ENCODE results near the gene C16orf86. TPM values are rescaled to one million over a fixed set of nuclear protein-coding genes. Genes with fewer than 3 reads are reported as not detected.

C16orf86 gene
- total RNA-seq, 1 experiment from 2014 or later = 0.65 TPM

GRCh38 chr16:67713647-67714273 lies 47.1 kb downstream of the C16orf86 start:
- H3K9me3 Mint-ChIP-seq (ENCODE audit: unreplicated experiment) = no peaks in the 10 kb centered on the region
- BruUV-seq (replicated peaks) = no TSS peak
- no peak overlapping the region for H3K27ac Mint-ChIP-seq (ENCODE audit: low read depth, unreplicated experiment)
- no peaks in the 10 kb centered on the region for H3K27me3 Mint-ChIP-seq (ENCODE audit: insufficient read depth, unreplicated experiment)
- POLR2A ChIA-PET = no interaction called here
- peaks cover 27% of the 10 kb centered on the region for H3K4me1 Mint-ChIP-seq (ENCODE audit: insufficient read depth, unreplicated experiment)
- H3K36me3 Mint-ChIP-seq (ENCODE audit: insufficient read depth, unreplicated experiment) = no peaks in the 10 kb centered on the region
- H3K4me3 Mint-ChIP-seq (ENCODE audit: unreplicated experiment) = no peak overlapping the region
- CTCF ChIA-PET = no interaction called here
- intact Hi-C loops (cut with micrococcal nuclease) = no loop called here
- TF ChIP-seq CTCF (IDR thresholded peaks at IDR 0.05; ENCODE audit: unreplicated experiment) = no peak
- DNase-seq (ENCODE audit: unreplicated experiment) = no peak

GRCh38 chr16:67714522-67714921 lies 47.9 kb downstream of the C16orf86 start:
- DNase-seq (ENCODE audit: unreplicated experiment) = no peak
- BruUV-seq (replicated peaks) = no TSS peak
- TF ChIP-seq CTCF (IDR thresholded peaks at IDR 0.05; ENCODE audit: unreplicated experiment) = no peak
- Mint-ChIP-seq H3K4me1 (ENCODE audit: insufficient read depth, unreplicated experiment) (peaks cover 28% of the 10 kb centered on the region), H3K27ac (ENCODE audit: low read depth, unreplicated experiment) (no peak overlapping the region), H3K9me3 (ENCODE audit: unreplicated experiment) (no peaks in the 10 kb centered on the region), H3K36me3 (ENCODE audit: insufficient read depth, unreplicated experiment) (no peaks in the 10 kb centered on the region), H3K27me3 (ENCODE audit: insufficient read depth, unreplicated experiment) (no peaks in the 10 kb centered on the region), H3K4me3 (ENCODE audit: unreplicated experiment) (no peak overlapping the region)
- POLR2A ChIA-PET = no interaction called here
- CTCF ChIA-PET = interaction anchor here (0.6 to 1.9 kb wide), 3 partner anchors 42 to 100 kb away, joined by 4 read pairs; no protein-coding TSS in a partner anchor
- intact Hi-C loops (cut with micrococcal nuclease) = no loop called here

GRCh38 chr16:67716097-67716496 lies 49.5 kb downstream of the C16orf86 start:
- Mint-ChIP-seq H3K27me3 (ENCODE audit: insufficient read depth, unreplicated experiment) (no peaks in the 10 kb centered on the region), H3K4me1 (ENCODE audit: insufficient read depth, unreplicated experiment) (peaks cover 36% of the 10 kb centered on the region), H3K36me3 (ENCODE audit: insufficient read depth, unreplicated experiment) (no peaks in the 10 kb centered on the region), H3K4me3 (ENCODE audit: unreplicated experiment) (no peak overlapping the region), H3K9me3 (ENCODE audit: unreplicated experiment) (no peaks in the 10 kb centered on the region), H3K27ac (ENCODE audit: low read depth, unreplicated experiment) (no peak overlapping the region)
- intact Hi-C loops (cut with micrococcal nuclease) = loop anchor here (5.0 kb wide), 1 partner anchor 91 kb away; the partner anchor contains the start of genes RANBP10 and TSNAXIP1
- CTCF ChIA-PET = interaction anchor here (1.2 to 1.9 kb wide), 2 partner anchors 44 to 194 kb away, joined by 4 read pairs; no protein-coding TSS in a partner anchor
- BruUV-seq (replicated peaks) = no TSS peak
- no peak for TF ChIP-seq CTCF (IDR thresholded peaks at IDR 0.05; ENCODE audit: unreplicated experiment)
- DNase-seq (ENCODE audit: unreplicated experiment) = no peak
- POLR2A ChIA-PET = no interaction called here

Other genes starting within 250 kb of the C16orf86 start
- gene HSD11B2, start 235.7 kb upstream of the C16orf86 start, total RNA-seq (2022) = 0.42 and 0.86 TPM in 2 replicates
- 50.5 and 50.7 TPM in 2 replicates for gene ATP6V0D1, start 185.7 kb upstream of the C16orf86 start, total RNA-seq (2022)
- not detected in 2 replicates for gene AGRP, start 183.3 kb upstream of the C16orf86 start, total RNA-seq (2022)
- gene RIPOR1, start 138.0 kb upstream of the C16orf86 start, total RNA-seq (2022) = 43.2 and 69.1 TPM in 2 replicates
- gene CTCF, start 104.3 kb upstream of the C16orf86 start, total RNA-seq (2022) = 29.7 and 40.6 TPM in 2 replicates
- 1.6 and 1.9 TPM in 2 replicates for gene CARMIL2, start 21.7 kb upstream of the C16orf86 start, total RNA-seq (2022)
- gene ACD, start 6.6 kb upstream of the C16orf86 start, total RNA-seq (2022) = 26.1 and 33.6 TPM in 2 replicates
- 3.2 and 4.5 TPM in 2 replicates for gene PARD6A, start 5.9 kb upstream of the C16orf86 start, total RNA-seq (2022)
- gene ENKD1, start 64 bp upstream of the C16orf86 start, total RNA-seq (2022) = 12.8 and 14.5 TPM in 2 replicates
- gene GFOD2, start 52.5 kb downstream of the C16orf86 start, total RNA-seq (2022) = 14.8 and 19.0 TPM in 2 replicates
- 17.2 and 21.7 TPM in 2 replicates for gene RANBP10, start 139.7 kb downstream of the C16orf86 start, total RNA-seq (2022)
- 1.1 and 1.5 TPM in 2 replicates for gene TSNAXIP1, start 140.1 kb downstream of the C16orf86 start, total RNA-seq (2022)
- 18.3 and 20.5 TPM in 2 replicates for gene THAP11, start 175.5 kb downstream of the C16orf86 start, total RNA-seq (2022)
- gene NUTF2, start 180.1 kb downstream of the C16orf86 start, total RNA-seq (2022) = 133 TPM in 2 replicates
- 30.9 and 35.5 TPM in 2 replicates for gene CENPT, start 180.9 kb downstream of the C16orf86 start, total RNA-seq (2022)
- 50.9 and 51.3 TPM in 2 replicates for gene EDC4, start 206.2 kb downstream of the C16orf86 start, total RNA-seq (2022)
- 0.81 TPM in 1 of 2 replicates, not detected in the other for gene NRN1L, start 218.1 kb downstream of the C16orf86 start, total RNA-seq (2022)
- 21.7 and 27.9 TPM in 2 replicates for gene PSKH1, start 226.4 kb downstream of the C16orf86 start, total RNA-seq (2022)